IPS-NIHi11 (cell line): ENCODE measurements around the gene NUAK1.

Experiments used
- DNase-seq: peaks from one replicate; pipeline ENCODE4 v3.0.0; 2012; ENCODE audit warnings: mixed read lengths, low spot score

The NUAK1 gene

DNA sequence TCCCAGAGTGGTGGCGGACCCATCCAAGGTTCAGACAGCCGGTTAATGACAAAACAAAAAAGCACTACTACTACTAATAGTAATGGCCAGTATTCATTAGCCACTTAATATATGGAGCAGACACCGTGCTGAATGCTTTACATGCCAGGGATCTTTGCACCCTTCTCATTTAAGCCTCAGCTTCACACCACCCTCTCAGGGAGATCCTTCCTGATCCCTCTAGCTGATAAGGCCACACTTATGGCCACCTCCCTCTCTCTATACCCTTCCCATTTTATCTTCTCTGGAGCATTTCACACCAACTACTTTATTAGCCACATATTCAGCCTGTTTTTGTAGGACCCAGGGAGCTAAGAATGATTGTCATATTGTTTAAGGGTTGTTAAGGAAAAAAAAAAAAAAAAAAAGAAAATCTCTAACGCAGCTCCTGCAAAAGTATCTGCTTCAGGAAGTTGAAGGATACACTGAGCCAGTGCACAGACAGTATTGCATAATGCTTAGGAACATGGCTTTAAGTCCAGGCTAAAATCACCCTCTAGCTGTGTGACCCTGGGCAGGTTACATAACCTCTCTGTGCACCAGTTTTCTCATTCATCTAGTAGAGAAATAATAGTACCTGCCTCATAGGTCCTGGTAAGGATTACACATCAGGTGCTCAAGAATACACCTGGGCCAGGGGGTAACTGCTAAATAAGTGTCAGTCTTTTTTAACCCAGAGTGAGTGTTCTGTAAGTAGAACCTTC lies 29.4 kb downstream of the NUAK1 start:
- DNase-seq, result no peak

DNA sequence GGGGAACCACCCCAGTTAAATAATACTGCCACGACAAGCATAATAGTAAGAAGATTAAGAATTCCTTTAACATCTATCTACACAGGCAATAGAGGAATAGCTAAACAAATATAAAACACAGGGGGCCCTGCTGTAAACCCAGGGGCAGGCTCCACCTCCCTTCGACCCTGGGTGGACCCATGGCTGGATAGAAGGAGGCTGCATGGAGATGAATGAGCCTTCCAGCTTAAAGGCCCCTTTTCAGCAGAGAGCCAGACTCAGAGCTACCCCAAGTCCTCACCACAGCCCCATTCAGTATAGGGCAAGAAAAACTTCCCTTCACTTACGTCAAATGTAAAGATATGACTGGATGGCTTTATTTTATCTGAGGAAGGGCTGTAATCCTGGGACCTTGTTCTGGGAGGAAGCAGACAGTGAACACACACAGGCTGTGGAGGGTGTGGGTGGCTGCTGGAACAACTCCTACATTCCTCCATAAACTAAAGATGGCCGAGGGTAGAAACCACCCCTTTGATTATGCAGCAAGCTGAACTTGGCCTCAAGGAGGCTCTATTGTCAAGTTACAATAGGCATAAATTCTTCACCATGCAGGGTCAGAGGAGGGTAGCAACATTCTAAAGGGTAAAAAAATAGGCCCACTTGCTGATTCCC lies 30.4 kb downstream of the NUAK1 start:
- peak; percentile 52 for DNase-seq

DNA sequence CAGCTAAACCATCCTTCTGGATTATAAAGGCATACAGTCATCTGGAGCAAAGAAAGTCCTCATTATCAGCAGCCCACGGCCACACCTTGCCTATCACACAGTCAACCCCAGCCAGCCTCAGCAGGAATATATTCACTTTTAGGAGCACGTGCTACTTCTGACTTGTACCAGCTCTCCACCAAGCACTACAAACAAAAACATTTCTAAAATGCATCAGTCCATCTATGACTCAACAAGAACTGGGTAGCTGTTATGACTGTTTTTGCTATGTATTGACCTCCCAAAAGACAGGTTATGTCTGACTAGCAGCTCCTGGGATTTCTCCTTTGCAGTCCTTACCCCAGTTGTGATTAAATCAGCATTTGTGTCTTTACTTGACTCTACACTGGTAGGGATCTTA lies 31.2 kb downstream of the NUAK1 start:
- no peak for DNase-seq

DNA sequence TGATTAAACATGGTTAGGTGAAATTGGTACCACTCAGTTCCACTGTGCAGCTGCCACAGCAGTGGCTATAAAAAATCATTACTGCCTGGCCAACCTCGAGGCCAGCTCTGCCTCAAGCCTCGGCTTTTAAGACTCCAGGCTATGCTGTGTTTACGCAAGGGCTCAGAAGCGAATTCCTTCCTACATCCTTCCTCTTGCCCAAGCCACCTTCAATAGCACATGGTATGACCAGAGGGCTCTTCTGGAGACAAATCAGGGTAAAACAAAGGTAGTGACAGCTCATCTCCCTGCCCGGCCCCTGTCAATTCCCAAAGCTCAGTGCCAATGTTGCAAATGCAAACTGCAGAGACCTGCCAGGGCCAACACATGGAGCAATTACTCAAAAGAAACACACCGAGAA lies 31.9 kb downstream of the NUAK1 start:
- DNase-seq, result no peak

DNA sequence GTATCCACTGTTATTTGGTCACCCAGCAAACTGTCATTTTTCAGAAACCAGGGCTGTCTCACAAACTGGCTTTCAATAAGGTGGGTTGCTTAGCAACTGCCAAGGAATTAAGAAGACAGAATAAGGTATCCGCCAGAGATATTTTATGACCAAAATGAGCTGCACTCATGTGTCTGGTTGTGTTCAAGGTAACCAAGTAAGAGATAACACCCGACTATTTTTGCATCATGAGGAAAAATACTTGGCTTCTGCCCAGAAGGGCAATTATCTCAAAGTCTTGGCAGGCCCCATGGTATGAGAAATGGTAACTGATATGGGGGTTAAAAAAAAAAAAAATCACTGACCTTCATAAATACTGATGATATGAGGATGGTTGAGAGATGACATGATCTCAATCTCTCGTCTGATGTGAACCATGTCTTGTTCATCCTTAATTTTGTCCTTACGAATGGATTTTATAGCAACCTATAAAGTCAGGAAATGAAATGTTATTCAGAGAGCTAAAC lies 32.6 kb downstream of the NUAK1 start:
- DNase-seq, result no peak

DNA sequence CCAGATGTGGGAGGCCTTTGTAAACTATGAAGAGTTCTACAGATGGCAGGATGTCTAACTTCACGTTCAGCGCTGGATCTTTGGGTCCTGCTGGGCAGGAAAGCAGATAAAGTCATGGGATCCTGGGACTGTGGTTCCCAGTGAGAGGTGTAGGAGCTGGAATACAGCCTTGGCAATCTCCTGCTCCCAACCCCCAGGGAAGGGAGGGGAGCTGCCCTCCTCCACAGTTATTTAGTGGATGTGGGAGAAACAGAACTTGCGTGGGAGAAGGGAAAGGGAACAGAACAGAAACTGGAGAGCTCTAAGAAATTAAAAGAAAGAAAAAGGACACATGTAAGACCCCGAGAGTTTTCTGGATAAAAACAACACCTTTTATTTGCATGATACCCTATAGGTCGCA lies 37.0 kb downstream of the NUAK1 start:
- DNase-seq, result no peak

DNA sequence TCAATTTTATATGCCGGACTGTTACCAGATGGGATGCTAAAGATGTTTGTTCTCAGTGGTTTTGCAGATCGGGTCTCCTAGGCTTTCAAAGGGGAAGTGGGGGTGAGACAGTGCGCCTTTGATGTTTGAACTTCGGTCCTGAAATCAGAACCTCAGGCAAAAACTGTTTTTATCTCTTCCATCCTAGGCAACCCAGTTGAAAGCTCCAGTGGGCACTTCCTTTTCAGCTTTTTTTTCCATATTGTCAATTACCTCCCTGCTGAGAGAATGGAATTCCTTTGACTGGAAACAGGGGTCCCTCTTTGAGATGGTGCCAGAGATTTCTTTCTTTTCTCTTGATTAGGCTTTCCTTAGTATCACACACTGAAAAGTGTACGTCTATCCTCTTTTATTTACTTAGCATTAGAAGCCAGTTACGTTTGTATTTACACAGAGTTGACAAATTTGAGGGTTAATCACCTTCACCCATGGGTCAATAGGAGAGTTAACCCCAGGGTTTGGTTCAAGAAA lies 40.0 kb downstream of the NUAK1 start:
- no peak for DNase-seq

DNA sequence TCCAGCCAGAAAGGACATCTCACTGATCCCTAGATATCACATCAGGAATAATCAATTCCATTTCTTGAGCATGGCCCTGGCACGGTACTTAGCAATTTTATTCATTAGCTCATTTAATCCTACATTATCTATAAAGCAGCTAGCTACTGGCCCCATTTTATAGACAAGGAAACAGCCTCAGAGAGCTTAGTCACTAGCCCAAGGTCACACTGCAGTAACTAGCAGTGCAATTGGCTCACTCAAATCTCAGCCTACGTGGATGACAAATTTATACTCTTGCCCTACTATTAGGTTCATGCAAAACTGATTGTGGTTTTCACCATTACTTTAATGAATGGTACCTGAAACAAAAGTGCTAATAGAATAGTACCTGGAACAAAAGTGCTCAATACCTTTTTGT lies 41.7 kb downstream of the NUAK1 start:
- DNase-seq, result no peak

DNA sequence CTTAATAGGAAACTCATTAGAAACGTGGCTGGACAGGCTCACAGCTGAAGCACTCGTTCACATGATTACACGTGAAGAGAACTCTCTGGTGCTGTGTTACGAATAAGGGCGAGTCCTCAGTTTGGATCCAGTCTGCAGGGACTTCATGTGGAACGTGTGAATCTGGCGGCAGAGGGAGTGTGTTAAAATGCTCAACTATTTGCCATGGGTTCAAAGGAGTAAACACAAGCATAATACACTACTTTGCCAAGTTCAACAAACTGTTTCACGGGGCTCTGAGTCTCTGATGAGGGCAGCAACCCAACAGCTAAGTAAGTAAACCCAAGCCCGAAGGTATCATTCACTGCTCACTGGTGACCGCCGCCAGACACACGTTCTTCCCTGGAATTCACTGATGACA lies 42.4 kb downstream of the NUAK1 start:
- DNase-seq, result no peak

DNA sequence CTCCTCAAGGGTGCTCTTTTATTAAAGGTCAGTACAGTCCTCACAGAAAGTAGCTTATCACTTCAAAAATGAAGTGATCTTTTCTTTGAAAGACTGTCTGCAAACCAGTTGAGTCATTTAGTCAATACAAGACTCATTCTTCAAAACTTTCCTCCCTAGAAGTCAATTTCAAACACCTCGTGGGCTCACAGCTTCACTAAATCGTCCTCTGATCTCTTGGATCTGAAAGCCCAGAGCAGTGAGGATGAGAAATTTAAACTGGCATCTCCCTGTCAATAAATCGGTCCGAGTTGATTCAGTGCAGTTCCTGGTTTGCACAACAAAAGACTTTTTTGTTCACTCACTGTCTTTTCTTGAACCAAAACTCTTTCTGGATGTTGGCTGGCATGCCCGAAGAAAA lies 44.5 kb downstream of the NUAK1 start:
- no peak for DNase-seq

DNA sequence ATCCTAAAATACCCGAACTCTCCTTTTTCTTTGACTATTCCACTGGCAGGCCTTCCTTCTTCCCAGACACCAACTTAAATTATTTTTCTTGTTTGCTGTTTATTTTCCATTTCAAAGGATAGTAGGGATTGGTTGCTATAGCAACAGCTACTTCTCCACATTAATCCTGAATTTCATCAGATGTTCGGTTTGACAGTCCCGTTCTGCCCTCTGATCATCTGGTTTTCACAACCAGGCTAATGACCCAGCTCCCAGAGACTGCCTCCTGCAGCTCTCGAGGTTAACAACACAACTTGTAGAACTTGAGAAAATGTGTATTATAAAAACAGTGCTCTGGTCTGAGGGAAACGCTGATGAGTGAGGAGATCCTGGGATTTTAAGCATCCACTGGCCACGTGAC lies 45.5 kb downstream of the NUAK1 start:
- no peak for DNase-seq

DNA sequence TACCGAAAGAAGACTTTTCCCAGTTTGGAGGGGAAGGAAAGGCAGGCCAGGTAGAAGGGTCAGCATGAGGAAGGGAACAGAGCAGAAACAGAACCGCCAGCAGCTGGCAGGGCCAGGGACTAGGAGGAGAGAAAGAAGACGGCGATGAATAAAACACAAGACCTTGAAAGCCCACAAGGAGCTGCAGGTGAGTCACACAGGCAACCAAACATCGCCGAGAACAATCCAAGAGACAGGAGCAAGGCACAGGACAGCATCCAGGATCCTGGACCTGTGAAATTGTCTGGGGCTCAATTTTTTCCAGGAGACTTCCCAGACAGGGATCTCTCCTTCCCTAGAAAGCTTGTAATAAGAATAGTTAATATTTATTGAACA lies 47.3 kb downstream of the NUAK1 start:
- no peak for DNase-seq

DNA sequence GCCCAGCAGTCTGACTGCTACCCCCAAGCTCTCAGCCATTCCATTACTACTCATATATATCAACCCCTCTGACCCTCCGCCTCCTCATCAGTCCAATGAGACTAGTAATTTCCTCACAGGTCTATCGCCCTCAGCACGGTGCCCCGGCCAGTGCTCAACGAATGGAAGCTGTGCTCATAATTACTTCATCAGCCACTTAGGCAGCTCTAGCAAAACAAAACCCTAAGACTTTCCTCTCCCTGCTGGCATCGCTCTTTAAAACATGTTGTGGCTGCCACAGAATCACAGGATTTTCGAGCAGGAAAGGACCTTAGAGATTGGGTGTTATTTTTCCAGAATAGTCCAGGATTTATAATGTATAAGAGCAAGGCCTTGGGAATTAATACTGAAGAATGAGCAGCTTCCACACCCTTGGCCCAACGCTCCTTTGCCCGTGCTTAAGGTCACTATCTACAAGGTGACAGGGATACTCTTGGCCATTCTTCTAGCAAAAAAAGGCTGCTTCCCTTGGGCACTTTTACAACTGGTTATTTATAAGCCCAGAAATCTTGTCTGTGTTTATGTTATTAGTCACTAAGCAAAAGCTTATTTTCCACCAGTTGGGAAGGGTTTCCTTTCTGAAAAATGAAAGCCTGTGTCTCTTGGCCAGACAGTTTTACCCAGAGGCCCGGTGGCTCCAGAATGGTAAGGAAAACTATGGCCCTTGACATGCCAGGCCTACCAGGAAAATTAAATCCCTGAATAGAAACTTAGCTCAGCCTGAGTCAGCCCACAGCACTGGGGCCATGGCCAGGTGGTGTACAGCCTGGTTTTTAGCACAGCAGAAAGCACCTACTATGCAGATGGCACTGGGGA lies 47.9 kb downstream of the NUAK1 start:
- no peak for DNase-seq

DNA sequence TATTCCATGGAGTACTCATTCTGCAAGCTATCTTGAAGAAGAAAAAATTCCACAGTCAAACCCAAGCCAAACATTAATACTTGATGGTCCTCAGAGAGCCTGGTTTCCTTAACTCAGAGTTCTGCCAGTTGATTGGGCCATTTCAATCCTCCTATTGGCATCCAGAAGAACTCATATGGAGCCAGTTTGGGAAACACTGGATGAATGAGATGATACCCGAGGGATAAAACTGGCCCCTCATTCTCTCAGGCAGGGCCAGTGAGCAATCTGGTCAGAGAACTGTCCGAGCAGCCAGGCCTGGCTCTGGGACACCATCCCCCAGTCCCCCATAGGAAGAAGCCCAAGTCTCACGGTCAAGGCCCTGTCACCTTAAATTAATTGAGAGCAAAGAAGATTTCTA lies 48.8 kb downstream of the NUAK1 start:
- no peak for DNase-seq

DNA sequence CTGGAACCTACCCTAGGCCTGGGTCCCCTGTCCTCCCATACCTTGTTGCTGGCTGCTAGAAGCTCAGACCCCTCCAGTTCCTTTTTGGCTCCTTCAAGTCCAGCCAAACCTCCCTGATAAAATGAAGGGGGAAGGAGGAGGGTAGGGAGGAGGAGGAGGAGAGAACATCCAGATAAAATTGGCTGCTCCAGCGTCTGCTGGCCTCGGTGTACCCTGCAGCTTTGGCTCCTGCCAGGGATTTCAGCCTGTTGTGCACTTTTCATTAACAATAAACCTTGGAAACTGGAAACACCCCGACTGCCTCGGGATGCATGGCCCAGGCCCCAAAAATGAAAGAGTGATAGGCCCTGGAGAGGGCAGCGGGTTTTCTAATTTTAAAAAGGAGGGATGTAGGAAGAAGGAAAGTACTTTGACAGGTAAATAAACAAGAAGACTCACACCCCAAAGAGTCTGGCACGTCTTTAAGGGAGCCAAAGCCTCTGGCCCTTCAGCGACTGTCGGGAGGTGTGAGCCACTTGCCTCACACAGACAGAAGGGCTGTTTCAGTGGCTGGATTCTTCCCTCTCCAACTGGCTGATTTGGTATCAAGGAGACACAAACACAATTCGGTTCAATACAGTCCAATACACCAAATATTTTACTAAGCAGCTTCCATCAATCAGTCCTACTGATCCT lies 49.8 kb downstream of the NUAK1 start:
- DNase-seq, result no peak

DNA sequence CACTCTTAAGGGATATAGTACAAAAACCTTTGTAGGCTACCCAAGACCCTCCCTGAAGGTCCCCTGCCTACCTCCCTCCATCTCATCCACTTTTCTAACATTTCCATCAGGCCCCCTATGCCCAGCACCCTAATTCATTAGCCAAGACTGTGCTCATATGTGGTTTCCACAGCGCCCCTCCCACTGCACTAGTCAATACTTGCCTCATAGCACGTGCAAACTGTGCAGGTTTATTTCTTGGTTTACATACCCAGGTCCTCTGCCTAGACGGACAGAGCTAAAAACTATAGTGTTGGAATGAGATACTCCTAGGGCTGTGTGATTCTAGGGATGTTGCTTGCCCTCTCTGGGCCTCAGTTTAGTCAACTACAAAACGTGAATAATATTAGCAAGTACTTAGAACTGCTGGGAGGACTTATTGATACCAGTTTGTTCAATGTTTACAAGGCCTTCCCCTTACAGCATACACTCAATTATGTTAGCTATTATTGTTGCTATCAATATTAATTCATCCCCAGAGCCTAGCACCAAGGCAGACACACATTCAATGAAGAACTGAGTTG lies 50.4 kb downstream of the NUAK1 start:
- DNase-seq, result no peak

DNA sequence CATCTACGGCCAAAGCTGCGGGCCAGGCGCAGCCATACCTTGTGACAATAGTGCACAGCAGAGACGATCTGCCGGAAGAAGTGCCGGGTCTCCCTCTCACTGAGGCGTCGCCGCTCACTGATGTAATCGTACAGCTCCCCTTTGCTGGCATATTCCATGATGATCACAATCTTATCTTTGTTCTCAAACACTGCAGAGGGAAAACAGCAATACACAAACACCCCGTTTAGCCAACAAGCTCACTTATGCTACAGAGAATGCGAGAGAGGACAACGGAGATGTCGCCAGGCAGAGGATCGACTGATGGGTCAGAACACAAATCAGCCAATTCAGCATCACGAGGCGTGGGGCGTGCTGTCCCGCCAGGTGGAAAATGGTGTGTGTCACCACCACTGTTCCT lies 52.1 kb downstream of the NUAK1 start:
- no peak for DNase-seq

DNA sequence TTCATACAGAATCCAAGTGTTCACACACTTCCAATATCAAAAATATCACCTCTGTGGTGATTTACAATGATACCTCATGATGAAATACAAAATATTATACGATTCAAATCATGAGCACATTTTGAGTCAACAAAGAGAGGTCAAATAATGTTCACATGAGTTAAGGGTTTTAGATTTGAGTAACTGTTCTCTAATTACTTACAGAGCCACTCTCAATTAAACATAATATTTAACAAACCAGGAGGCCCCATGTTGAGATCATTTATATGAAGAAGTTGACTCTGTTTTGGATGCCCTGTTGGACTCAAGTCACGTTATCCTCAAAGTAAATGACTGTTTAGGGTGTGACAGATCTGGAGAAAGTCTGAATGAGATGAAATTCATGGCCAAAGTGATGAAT lies 53.5 kb downstream of the NUAK1 start:
- no peak for DNase-seq

DNA sequence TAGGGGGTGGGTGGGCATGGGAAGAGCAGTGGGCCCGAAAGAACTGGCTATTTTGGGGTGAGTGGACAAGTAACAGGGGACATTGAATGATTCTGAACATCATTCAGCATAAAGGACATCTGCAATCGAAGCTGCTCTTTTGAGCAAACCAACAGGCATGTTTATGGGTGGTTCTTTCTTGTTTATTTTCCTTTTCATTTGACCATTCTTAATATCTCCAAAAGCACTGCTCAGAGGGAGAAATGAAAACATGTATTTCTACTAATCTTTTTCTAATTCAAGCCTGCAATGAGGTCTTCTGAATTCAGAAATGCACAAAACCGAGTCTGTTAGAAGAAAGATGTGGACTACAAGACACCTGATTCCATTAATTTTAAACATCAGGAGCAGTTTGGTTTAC lies 54.0 kb downstream of the NUAK1 start:
- no peak for DNase-seq

DNA sequence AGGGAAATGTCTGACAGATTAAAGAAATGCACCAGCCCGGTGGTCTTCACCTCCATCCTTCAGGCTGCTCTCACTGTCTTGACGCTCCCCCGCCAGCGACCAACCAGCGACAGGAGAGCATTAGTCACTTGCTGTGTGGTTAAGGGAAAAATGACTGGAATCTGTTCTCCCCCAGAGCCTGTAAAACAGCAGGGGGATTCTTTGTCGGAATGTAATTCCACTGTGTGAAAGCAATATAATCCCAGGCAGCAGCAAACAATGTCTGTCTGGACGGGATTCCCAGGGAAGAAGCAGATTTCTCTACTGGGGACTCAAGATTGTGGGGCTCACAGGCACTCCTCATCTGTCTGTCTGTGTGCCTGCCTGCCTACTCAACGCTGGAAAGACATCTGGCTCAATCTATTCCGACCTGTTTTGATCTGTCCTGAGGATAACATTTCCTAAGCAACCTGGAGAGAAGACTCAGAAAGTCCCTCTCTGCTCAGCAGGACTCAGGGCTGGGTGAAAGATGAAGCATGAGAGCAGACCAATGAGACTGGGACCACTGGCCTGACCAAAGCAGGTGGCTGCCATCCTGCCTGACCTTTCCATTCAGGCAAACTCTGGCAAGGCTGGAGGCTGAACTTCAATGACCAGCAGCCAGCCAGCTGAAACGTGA lies 54.6 kb downstream of the NUAK1 start:
- peak; percentile 74 for DNase-seq
